ENCODE measurements around the gene PSMD11. TPM values are rescaled to one million over a fixed set of nuclear protein-coding genes. Genes with fewer than 3 reads are reported as not detected.

The PSMD11 gene
- total RNA-seq, 1 donor from 2014 or later = 129 TPM

GRCh38 chr17:32491371-32492263 lies 47.3 kb downstream of the PSMD11 start:
- TF ChIP-seq CTCF (IDR thresholded peaks at IDR 0.05; ENCODE audit: insufficient read depth, low read depth, low read length) = no peak
- no peak for TF ChIP-seq EZH2 (IDR thresholded peaks at IDR 0.05; ENCODE audit: insufficient read depth, low read length)
- no peaks in the 10 kb centered on the region for H3K27me3 ChIP-seq (ENCODE audit: insufficient read depth, low read length)
- Mint-ChIP-seq H3K4me3 (ENCODE audit: unreplicated experiment) (no peak overlapping the region), H3K27ac (ENCODE audit: unreplicated experiment) (no peak overlapping the region), H3K36me3 (ENCODE audit: low read depth, unreplicated experiment) (peaks cover 9% of the 10 kb centered on the region), H3K4me1 (ENCODE audit: low read depth, unreplicated experiment) (peaks cover 34% of the 10 kb centered on the region), H3K9me3 (ENCODE audit: unreplicated experiment) (no peaks in the 10 kb centered on the region), H3K27me3 (ENCODE audit: low read depth, unreplicated experiment) (no peaks in the 10 kb centered on the region)
- no peak overlapping the region for H3K4me3 ChIP-seq (ENCODE audit: insufficient read depth, low read depth, low read length)
- no peak overlapping the region for H2AFZ ChIP-seq (ENCODE audit: low read depth, low read length)
- peaks cover 41% of the 10 kb centered on the region for H3K4me1 ChIP-seq (ENCODE audit: insufficient read depth, low read length)
- peaks cover 9% of the 10 kb centered on the region for H3K79me2 ChIP-seq (ENCODE audit: insufficient read depth, low read length)
- peaks cover 32% of the 10 kb centered on the region for H4K20me1 ChIP-seq (ENCODE audit: insufficient read depth, low read length)
- FAIRE-seq = no peak
- no peak overlapping the region for H3K27ac ChIP-seq (ENCODE audit: low read depth, low read length)
- H3K4me2 ChIP-seq (ENCODE audit: low read length) = no peak overlapping the region
- no peaks in the 10 kb centered on the region for H3K9me3 ChIP-seq (ENCODE audit: insufficient read depth, low read depth, low read length)
- no peak overlapping the region for H3K9ac ChIP-seq (ENCODE audit: low read length)
- H3K36me3 ChIP-seq (ENCODE audit: insufficient read depth, low read length) = no peaks in the 10 kb centered on the region
- DNase-seq (ENCODE audit: low read depth) = no peak

- H3K27me3 Mint-ChIP-seq (ENCODE audit: low read depth, unreplicated experiment) = no peaks in the 10 kb centered on the region
- no peak for TF ChIP-seq CTCF (IDR thresholded peaks at IDR 0.05; ENCODE audit: insufficient read depth, low read depth, low read length)
- no peak for TF ChIP-seq EZH2 (IDR thresholded peaks at IDR 0.05; ENCODE audit: insufficient read depth, low read length)
Observed at GRCh38 chr17:32492264-32492589, 47.9 kb downstream of the PSMD11 start.

More at GRCh38 chr17:32492264-32492589, 47.9 kb downstream of the PSMD11 start:
- FAIRE-seq (no peak), DNase-seq (ENCODE audit: low read depth) (no peak)
- peaks cover 38% of the 10 kb centered on the region for H3K4me1 Mint-ChIP-seq (ENCODE audit: low read depth, unreplicated experiment)
- H3K9me3 Mint-ChIP-seq (ENCODE audit: unreplicated experiment) = no peaks in the 10 kb centered on the region
- H3K4me3 Mint-ChIP-seq (ENCODE audit: unreplicated experiment) = no peak overlapping the region
- H3K9me3 ChIP-seq (ENCODE audit: insufficient read depth, low read depth, low read length) = no peaks in the 10 kb centered on the region
- H3K9ac ChIP-seq (ENCODE audit: low read length) = no peak overlapping the region
- H3K4me2 ChIP-seq (ENCODE audit: low read length) = no peak overlapping the region
- no peaks in the 10 kb centered on the region for H3K27me3 ChIP-seq (ENCODE audit: insufficient read depth, low read length)
- no peaks in the 10 kb centered on the region for H3K36me3 ChIP-seq (ENCODE audit: insufficient read depth, low read length)
- H3K27ac Mint-ChIP-seq (ENCODE audit: unreplicated experiment) = no peak overlapping the region
- H3K27ac ChIP-seq (ENCODE audit: low read depth, low read length) = no peak overlapping the region
- H3K4me3 ChIP-seq (ENCODE audit: insufficient read depth, low read depth, low read length) = no peak overlapping the region
- peaks cover 9% of the 10 kb centered on the region for H3K36me3 Mint-ChIP-seq (ENCODE audit: low read depth, unreplicated experiment)
- no peak overlapping the region for H2AFZ ChIP-seq (ENCODE audit: low read depth, low read length)
- H4K20me1 ChIP-seq (ENCODE audit: insufficient read depth, low read length) = peaks cover 32% of the 10 kb centered on the region
- peaks cover 9% of the 10 kb centered on the region for H3K79me2 ChIP-seq (ENCODE audit: insufficient read depth, low read length)
- H3K4me1 ChIP-seq (ENCODE audit: insufficient read depth, low read length) = peaks cover 47% of the 10 kb centered on the region
